ENCODE data around the gene CCDC106. TPM values are rescaled to one million over a fixed set of nuclear protein-coding genes. Genes with fewer than 3 reads are reported as not detected.

Gene CCDC106
- total RNA-seq, 1 experiment from 2014 or later: 21.1 TPM

GRCh38 chr19:55647732-55648584 is at the start of gene CCDC106 (continued):
- TF ChIP-seq AFF4 (CRISPR knock-in tag; IDR thresholded peaks at IDR 0.05; ENCODE audit: borderline replicate concordance) (no peak), SMAD4 (CRISPR knock-in tag; IDR thresholded peaks at IDR 0.05) (0 out of 2 replicates have a peak, but pooled peaks have one; percentile 41), HMGXB4 (CRISPR knock-in tag; IDR thresholded peaks at IDR 0.05) (peak; percentile 85), ZNF425 (CRISPR knock-in tag; conservative IDR thresholded peaks at IDR 0.05) (no peak), TCF7 (CRISPR knock-in tag; IDR thresholded peaks at IDR 0.05; ENCODE audit: low read depth) (no peak), ESRRA (CRISPR knock-in tag; IDR thresholded peaks at IDR 0.05; ENCODE audit: borderline replicate concordance) (no peak), FOXP1 (CRISPR knock-in tag; IDR thresholded peaks at IDR 0.05; ENCODE audit: borderline replicate concordance) (0 out of 2 replicates have a peak, but pooled peaks have one; percentile 12), HMGA2 (CRISPR knock-in tag; IDR thresholded peaks at IDR 0.05) (no peak), CDX4 (CRISPR knock-in tag; IDR thresholded peaks at IDR 0.05; ENCODE audit: borderline replicate concordance) (no peak), CREM (CRISPR knock-in tag; IDR thresholded peaks at IDR 0.05) (no peak), CTCF (IDR thresholded peaks at IDR 0.05) (no peak), PRRX2 (CRISPR knock-in tag; IDR thresholded peaks at IDR 0.05) (no peak), ZSCAN18 (CRISPR knock-in tag; IDR thresholded peaks at IDR 0.05) (no peak), IRF2 (CRISPR knock-in tag; IDR thresholded peaks at IDR 0.05; ENCODE audit: borderline replicate concordance, low read depth) (no peak), JUN (CRISPR knock-in tag; IDR thresholded peaks at IDR 0.05) (no peak), ZNF281 (CRISPR knock-in tag; IDR thresholded peaks at IDR 0.05) (no peak), AR (CRISPR knock-in tag; IDR thresholded peaks at IDR 0.05) (no peak), CBFB (CRISPR knock-in tag; IDR thresholded peaks at IDR 0.05; ENCODE audit: low read depth) (no peak)

All from WTC11 (cell line).